GM19328 (cell line): Measurements from ENCODE around the gene C14orf93.
A peak's percentile ranks its signal among the peaks of the same experiment; 100 is the strongest.

Experiments used
- ATAC-seq: cut with Tn5 transposase; IDR thresholded peaks from one replicate; pipeline ENCODE4 v1.9.1; 2021; ENCODE audit warnings: mild to moderate bottlenecking, moderate library complexity; ENCODE audit not compliant: unreplicated experiment

The C14orf93 gene

DNA sequence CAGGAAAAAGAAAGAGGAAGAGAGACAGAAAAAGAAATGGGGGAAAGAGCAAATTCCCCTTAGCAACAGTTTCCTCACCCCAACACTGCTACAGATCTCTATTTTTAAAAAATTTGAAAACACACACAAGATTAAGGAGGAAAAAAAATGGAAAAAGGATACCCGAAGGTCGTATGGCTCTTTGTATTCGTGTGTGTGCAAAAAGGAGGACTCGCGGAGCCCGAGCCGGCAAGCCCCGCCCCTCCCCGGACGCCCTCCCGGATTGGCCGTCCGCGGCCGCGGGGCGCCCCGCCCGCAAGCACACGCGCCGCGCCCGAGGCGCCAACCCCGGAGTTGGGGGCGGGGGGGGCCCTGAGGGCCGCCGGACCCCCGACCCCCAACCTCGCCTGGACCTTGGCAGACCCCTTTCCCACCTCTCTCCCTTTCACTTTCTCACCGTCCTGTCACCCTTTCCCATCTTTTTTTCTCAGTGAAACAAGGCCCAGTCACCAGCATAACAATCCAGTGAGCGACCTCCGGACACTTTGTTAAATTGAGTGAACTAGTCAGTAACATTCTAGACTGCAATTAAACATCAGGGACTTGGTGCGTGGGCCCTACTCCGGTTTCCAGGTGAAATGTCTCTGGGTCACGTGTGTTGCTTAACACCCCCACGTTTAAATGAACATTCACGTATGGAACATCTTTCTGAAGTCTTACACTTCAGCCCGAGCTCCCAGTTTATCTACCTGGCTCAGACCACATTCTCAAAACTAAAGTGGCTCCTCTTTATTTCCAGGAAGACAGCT, at the start of gene C14orf93:
C14orf93 (minus strand) TSS at position 205 of the 788 bp plus-strand sequence. CDS start 11,120 bp downstream, outside the sequence.
- ATAC-seq, result no peak

GRCh38 chr14:23058654-23059504, 48.9 kb upstream of the C14orf93 start:
- no peak for ATAC-seq

- peak; percentile 47 for ATAC-seq
Measured at GRCh38 chr14:23057757-23058653, 48.1 kb upstream of the C14orf93 start.

DNA sequence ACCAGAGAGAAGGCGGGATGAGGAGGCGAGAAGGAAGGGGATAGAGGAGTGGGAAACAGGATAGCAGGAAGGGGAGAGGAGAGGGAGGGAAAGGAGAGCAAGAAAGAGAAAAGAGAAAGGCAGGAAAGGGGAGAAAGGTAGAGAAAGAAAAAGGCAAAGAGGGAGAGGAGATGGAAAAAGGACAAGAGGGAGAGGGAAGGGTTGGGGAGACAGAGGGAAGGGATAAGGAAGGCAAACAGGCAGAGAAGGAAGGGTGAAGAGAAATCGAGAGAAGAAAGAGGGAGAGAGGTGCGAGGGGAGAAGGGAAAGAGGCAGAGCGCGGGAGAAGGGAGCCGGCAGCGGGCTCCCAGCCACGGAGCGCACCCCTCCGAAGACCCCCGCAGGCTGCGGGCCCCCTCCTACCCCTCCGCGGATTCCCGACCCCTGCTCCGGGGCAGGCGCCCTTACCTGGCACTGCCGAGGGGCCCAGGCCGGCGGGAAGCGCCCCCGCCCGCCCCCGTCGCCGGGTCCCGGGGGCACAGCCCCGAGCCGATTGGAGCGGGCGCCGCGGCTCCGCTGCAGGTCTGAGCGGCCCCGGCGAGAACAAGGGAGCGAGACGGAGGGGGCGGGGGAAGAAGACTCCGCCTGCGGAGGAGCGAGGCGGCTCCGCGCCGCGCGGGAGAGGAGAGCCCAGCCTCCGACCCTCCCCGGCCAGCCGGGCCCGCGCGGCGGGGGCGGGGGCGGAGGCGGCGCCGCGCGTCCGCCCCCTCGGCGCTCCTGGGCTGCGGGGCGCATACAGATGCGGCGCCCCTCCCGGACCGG, 47.2 kb upstream of the C14orf93 start, which contains the start of gene CDH24:
CDH24 (minus strand) TSS at position 565 of the 801 bp plus-strand sequence. CDS start 1,787 bp downstream, outside the sequence.
- ATAC-seq, result peak; percentile 37

- ATAC-seq, result peak; percentile 36
Measured at GRCh38 chr14:23056145-23056955, 46.4 kb upstream of the C14orf93 start.

- no peak for ATAC-seq
Measured at GRCh38 chr14:23055621-23056144, 45.7 kb upstream of the C14orf93 start.

- no peak for ATAC-seq
Measured at GRCh38 chr14:23055147-23055550, 45.2 kb upstream of the C14orf93 start.

- ATAC-seq, result no peak
Measured at GRCh38 chr14:23054000-23054811, 44.3 kb upstream of the C14orf93 start.

GRCh38 chr14:23053426-23053825, 43.5 kb upstream of the C14orf93 start:
- ATAC-seq, result no peak

DNA sequence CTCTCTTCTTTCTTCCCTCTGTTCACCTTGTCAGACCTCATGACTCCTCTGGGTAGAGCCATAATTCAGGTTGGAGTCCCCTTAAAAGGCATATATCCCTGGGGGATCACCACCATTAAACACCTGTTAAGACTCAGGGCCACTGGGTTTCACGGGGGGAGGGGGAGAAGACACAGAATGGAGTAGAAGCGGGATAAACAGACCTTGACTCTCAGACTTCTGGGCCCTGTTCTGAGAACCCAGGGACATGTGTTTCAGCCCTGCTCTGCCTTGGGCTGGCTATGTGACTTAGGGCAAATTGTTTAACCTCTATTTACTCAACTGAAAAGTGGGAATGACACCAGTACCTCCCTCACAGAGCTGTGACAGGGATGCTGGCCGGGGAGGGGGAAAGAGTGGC, 42.7 kb upstream of the C14orf93 start:
- ATAC-seq, result no peak

DNA sequence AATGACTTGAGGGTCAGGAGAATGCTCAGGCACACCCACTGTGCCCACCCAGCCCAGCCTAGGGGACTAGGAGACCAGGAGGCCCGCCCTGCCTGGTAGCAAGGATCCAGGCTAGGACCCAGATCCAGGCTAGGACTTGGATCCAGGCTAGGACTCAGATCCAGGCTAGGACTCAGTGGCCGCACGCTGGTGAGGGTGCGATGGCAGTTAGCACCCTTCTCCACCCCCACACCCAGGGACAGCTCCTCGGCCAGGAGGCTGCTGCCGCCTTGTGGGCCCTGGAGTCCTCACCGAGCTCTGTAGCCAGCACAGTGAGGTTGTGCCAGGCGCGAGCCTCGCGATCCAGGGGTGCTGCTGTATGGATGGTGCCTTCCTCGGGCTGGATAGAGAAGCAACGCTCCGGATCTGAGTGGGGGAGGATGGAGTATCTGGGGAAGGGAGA, 42.3 kb upstream of the C14orf93 start:
- ATAC-seq, result no peak

DNA sequence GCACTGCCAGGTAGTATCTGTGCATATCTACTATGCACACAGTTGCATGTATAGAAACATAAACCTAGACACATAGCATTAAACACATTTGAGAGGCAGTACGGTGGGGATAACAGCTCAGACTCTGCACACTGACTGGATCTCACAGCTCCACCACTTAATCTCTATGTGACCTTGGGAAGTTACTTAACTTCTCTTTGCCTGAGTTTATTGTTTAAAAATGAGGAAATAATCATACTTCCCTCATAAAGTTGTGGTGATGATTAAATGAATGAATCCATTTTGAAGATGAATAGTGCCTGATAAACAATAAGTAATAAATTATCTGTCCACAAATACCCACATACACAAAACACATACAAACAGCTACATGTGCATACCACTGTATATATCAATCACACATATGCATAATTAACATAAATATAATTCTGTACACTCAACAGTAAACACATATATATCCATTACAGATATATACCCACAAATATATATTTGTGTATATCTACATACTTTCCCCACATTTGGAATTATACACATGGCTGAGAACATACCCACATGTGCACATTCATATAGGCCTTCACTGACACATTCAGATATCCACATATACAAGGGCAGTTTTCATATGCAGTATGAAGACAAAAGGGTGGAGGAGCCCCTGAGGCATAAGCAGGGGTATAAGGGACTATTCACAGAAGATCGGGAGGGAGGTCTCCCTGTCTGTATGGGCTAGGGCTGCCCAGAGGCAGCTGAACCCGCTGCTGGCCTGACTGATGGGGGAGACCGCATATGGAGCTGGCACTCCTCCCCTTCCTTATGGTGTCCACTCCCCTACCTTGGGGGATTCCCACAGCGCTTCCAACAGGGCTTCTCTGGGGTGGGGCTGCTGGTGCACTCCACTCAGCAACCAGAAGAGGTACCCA, 41.5 kb upstream of the C14orf93 start:
- ATAC-seq, result no peak

DNA sequence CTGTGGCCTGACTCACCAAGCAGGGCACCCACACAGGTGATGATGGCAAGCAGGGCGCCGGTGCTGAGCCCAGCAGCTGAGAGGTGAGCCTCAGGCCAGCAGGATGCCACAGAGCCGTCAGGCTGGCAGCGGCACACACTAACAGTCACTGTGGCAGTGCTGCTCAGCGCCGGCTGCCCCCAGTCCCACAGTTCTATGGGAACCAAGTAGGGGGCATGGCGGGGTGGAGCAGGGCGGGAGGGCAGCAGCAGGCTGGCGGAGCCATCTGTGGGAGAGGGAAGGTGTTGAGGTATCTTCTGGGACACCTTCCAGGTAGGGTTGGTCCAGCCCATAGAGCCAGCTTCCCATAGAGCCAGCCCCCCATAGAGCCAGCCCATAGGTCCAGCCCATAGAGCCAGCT, 39.1 kb upstream of the C14orf93 start:
- ATAC-seq, result no peak

- ATAC-seq, result no peak
Measured at GRCh38 chr14:23047751-23048693, 38.1 kb upstream of the C14orf93 start.

DNA sequence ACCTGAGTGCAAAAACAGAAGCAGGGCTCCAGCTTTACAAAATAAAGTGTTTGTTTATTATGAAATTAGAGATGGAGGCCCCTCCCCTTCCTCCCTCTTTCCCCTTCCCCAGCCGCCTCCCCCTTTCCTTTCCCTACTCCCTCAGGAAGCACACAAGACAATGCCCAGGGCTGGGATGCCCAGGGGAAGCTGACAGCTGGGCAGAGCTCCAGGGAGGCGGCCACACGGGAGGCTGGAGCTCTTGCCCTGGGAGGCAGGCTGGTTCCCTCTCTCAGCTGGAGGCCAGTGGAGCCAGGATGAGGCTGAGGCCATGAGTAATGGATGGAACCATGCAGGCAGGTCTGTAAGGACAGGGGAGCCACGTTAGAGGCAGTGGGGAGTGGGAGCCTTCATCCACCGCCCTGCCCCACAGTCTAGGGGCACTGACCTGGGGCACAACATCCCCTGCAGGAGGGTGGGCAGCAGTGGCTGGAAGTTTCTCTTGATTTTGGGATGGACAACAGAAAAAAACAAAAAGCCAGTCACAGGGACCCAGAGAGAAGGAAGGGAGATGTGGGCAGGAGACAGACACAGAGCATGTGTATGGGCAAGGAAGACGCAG, 37.2 kb upstream of the C14orf93 start:
- no peak for ATAC-seq
